T1000 (cell line): ENCODE data around the gene BLOC1S3.
"Not testable (repeated sequence)": the region's sequence is repeated elsewhere in the genome, so short reads cannot be mapped to it uniquely, and the experiment has no call there.

Experiments used
- DNase-seq: peaks from one replicate; lab custom pipeline; 2025; ENCODE audit warnings: mixed read lengths; lab: John Stamatoyannopoulos, UW

The BLOC1S3 gene

DNA sequence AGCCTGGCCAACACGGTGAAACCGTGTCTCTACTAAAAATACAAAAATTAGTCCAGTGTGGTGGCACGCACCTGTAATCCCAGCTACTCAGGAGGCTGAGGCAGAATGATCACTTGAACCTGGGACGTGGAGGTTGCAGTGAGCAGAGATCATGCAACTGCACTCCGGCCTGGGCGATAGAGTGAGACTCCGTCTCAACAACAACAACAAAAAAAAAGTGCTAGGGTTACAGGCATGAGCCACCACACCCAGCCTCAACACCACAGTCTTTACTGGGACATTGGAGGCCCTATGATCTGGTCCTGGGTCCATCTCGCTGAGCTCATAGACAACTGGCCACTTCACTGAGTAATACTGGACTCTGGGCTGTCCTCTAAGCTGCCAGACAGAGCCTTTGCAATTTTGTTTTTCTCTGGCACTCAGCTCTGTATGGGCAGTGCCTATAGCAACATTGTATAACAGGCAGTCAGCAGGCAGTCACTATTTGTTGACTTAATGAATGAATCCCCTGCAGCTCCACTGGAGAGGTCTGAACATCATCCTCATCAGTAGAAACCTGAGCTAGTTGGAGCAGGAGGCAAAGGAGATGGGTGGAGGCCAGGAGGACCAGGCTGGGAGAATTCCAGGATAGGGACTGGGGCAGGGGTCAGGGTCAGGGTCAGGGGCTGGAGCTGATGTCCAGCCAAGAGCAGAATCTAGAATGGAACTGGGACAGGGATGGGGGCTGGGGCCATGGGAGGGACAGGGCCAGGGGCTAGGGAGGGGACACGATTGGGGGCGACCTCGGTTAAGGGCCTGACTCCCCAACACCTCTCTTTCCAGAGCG is 8.1 kb downstream of the BLOC1S3 start:
- no peak for DNase-seq

- DNase-seq = no peak
Observed at GRCh38 chr19:45187421-45188100, 9.0 kb downstream of the BLOC1S3 start.

DNA sequence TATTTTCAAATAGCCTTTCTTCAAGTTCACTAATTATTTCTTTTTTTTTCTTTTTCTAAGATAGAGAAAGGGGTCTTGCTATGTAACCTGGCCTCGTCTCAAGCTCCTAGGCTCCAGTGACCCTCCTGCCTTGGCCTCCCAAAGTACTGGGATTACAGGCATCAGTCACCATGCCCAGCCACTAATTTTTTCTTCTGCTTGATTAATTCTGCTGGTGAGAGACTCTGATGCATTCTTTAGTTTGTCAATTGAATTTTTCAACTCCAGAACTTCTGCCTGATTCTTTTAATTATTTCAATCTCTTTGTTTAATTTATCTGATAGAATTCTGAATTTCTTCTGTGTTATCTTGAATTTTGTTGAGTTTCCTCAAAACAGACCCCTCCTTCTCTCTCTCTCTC is 11.4 kb downstream of the BLOC1S3 start:
- DNase-seq = no peak

DNA sequence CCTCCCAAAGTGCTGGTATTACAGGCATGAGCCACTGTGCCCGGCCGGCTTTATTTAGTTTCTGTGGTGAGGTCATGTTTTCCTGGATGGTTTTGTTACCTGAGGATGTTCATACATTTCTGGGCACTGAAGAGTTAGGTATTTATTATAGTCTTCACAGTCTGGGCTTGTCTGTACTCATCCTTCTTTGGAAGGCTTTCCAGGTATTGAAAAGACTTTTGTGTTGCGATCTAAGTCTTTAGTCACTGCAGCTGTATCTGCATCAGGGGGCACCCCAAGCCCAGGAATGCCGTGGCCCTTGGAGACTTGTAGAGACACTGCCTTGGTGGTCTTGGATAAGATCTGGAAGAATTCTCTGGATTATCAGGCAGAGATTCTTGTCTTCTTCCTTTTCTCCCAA is 12.8 kb downstream of the BLOC1S3 start:
- no peak for DNase-seq

DNA sequence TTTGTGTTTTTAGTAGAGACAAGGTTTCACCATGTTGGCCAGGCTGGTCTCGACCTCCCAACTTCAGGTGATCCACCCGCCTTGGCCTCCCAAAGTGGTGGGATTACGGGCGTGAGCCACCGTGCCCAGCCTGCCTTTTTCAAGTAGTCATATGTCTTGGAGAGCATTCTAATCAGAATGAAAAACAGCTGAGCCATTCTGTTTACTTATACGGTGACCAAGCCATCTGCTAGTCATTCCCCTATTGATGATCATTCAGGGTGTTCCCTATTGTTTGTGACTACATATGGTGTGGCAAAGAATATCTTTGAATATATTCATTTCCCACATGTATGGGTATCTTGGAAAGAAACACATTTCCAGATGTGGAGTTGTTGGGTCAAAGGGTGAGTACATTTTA is 17.2 kb downstream of the BLOC1S3 start:
- DNase-seq = no peak

DNA sequence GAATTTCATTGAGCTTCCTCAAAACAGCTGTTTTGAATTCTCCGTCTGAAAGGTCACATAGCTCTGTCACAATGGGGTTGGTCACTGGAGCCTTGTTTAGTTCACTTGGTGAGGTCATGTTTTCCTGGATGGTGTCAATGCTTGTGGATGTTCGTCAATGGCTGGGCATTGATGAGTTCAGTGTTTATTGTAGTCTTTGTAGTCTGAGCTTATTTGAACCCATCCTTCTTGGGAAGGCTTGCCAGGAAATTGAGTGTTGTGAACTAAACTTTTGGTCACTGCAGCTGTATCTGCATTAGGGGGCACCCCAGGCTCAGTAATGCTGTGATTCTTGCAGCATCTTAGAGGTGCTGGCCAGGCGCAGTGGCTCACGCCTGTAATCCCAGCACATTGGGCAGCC is 22.0 kb downstream of the BLOC1S3 start:
- DNase-seq = no peak

DNA sequence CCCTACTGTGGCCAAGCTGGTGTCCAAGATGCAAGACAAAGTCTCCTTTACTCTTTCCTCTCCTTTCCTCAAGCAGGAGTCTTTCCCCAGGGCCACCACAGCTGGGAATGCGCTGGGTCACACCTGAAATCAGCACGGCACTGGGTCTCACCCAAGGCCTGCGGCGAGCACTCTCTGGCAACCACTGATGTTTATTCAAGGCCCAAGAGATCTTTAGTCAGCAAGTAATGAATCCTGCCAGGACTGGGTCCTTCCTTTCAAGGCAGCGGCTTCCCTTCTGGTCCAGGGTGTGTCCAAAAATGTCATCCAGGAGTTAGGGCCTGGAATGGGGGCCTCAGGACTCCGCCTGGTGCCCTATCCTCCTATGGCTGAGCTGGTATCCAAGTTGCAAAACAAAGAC is 24.1 kb downstream of the BLOC1S3 start:
- no peak for DNase-seq

DNA sequence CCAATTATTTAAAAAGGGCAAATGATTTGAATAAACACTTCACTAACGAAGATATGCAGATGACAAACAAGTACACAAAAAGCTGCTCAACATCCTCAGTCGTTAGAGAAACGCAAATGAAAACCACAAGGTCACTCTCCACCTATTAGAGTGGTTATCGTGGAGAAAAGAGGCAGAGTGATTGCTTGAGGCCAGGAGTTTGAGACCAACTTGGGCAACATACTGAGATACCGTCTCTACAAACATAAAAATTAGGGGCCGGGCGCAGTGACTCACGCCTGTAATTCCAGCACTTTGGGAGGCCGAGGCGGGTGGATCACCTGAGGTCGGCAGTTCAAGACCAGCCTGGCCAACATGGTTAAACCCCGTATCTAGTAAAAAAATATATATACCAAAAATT is 27.2 kb downstream of the BLOC1S3 start:
- DNase-seq = no peak

DNA sequence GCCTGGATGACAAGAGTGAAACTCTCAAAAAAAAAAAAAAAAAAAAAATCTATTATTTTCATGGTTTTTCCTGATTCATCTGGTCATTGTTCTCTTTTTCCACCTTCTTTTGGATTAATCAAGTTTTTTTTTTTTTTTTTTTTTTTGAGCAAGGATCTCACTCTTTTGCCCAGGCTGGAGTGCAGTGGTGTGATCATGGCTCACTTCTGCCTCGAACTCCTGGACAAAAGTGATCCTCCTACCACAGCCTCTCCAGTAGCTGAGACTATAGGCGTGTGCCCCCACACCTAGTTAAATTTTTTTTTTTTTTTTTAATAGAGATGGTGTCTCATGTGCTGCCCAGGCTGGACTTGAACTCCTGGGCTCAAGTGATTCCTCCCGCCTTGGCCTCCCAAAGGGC is 27.7 kb downstream of the BLOC1S3 start:
- no peak for DNase-seq

- DNase-seq = no peak
Observed at GRCh38 chr19:45211751-45212381, 33.3 kb downstream of the BLOC1S3 start.

- DNase-seq = no peak
Observed at GRCh38 chr19:45213031-45213430, 34.4 kb downstream of the BLOC1S3 start.

DNA sequence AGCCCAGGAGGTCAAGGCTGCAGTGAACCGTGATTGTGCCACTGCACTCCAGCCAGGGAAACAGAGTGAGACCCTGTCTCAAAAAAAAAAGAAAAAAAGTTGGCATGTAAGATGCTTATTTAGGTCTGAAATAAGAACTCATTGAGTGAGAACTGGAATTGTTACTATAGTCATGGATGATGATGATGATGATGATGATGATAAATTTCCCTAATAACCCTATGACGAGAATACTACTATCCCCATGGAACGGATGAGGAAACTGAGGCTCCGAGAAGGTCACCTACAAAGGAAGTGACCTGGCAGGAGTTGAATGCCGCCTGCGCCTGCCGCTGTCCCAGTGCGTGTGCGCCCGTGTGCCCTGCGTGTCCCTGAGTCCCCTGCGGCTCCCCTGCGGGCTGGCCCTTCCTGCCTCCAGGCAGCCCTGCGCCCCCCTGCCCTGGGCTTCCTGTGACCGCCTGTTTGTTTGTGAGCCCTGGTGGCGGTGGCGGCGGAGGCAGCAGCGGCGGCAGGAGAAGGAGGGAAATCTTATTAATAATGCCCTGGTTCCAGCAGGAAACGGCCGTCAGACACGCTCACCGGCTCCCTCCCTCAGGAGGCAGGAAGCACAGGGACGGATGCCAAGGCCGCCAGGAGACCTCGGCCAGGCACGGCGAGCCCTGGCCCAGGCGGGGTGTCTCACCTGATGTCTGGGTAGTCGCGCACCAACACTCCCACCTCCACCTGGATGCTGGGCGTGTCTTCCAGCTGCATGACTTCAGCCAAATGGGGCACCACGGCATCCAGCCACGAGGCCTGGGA is 37.0 kb downstream of the BLOC1S3 start:
- no peak for DNase-seq

GRCh38 chr19:45216667-45217066 is 38.1 kb downstream of the BLOC1S3 start:
- no peak for DNase-seq

DNA sequence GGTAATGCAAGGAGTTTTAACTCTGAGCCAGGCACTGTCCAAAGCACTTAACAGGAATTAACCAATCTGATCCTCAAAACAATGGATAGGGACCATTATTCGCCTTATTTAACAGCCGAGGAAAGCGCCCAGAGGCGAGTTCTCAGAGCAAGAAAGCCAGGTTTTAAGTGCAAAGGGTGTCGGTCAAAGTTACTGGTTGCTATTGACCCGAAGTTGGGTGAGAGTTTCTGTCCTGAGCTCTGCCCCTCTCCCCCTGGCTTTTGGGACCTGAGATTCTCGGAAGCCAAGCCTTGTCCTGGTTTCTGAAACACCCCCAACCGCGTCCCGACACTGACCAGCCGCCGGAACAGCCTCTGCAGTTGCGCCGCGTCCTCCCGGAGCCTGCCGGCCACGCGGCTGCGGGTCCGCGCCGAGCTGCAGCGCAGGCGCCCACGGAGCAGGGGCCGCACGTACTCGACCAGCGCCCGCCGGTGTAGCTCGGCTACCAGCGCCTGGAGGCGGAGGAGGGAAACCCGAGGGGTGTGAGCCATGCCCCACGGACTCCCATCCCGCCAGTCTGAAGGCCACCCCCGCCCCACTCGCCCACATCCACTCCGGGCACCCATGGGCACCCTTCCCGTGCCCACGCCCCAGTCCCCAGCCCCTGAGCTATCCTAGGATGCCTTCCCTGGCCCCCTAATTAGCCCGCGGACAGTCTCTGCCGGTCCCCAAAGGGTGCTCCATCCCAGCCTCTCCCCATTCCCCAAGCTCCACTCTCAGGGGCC is 38.8 kb downstream of the BLOC1S3 start:
- no peak for DNase-seq

DNA sequence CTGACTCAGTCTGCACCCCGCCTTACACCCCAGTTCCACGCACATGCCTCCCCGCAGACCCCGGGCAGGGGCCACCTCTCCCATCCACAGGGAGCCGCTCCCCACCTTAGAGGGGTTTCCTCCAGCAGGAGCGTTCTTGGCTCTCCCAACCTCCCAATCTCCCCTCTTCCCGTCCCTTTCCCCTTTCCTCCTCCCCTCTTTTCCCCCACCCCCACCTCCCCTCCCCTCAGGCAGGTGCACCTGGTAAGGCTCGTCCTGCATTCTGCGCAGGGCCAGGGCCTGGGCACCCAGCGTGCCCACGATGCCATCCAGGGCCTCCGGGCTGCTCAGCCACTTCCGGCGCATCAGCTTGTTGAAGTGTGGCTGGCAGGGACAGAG is 39.4 kb downstream of the BLOC1S3 start:
- DNase-seq = no peak

- no peak for DNase-seq
Observed at GRCh38 chr19:45218426-45218825, 39.8 kb downstream of the BLOC1S3 start.

- DNase-seq = no peak
Observed at GRCh38 chr19:45218911-45219743, 40.5 kb downstream of the BLOC1S3 start.

- no peak for DNase-seq
Observed at GRCh38 chr19:45222724-45223123, 44.1 kb downstream of the BLOC1S3 start.

DNA sequence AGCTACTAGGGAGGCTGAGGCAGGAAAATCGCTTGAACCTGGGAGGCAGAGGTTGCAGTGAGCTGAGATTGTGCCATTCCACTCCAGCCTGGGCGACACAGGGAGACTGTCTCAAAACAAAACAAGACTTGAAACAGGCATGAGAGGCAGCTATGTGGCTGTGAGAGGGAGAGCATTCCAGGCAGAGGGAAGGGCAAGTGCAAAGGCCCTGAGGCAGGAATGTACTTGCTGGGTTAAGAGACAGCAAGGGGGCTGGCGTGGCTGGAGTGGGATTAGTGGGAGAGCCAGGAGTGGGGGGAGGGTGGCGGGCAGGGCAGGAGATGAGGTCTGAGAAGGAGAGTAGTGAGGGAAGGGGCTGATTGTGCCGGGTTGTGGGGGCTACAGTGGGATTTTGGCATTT is 45.3 kb downstream of the BLOC1S3 start:
- DNase-seq = no peak

DNA sequence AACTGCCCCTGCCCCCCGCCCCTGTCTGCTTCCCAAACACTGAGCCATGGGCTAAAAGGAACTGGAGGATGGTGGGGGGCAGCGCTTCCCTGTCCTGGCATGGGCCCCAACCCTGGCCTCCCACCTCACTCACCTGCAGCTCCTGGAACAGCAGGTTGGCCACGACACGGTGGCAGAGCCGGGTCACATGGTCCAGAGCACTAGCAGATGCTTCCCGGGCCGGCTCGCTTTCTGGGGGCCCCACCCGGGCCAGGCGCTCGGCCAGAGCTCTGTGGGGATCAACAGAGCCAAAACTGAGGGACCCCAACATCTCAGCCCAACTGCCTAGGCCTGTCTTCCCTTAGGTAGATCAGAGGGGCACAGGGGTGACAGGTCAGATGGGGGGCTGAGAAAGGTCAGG is 46.1 kb downstream of the BLOC1S3 start:
- DNase-seq = no peak

DNA sequence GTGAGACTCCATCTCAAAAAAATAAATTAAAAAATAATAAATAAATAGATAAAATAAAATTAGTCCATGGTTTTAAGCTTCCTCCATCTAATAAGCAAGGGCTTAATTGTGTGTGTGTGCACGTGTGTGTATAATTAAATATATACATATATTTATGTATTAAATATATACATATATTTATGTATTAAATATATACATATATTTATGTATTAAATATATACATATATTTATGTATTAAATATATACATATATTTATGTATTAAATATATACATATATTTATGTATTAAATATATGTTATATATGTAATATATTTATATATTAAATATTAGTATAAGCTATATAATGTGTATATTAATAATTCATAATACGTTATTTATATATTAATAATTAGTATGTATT is 50.5 kb downstream of the BLOC1S3 start:
- DNase-seq = not testable (repeated sequence)
